Measurements from ENCODE around the gene NUTM2E.
"Not testable (repeated sequence)": the region's sequence is repeated elsewhere in the genome, so short reads cannot be mapped to it uniquely, and the experiment has no call there.

The NUTM2E gene

GRCh38 chr10:79866903-79867551, 40.5 kb downstream of the NUTM2E start:
- not testable (repeated sequence) for DNase-seq (ENCODE audit: low spot score)

- not testable (repeated sequence) for DNase-seq (ENCODE audit: low spot score)
These were observed 41.5 kb downstream of the NUTM2E start for GRCh38 chr10:79868023-79868422.

- DNase-seq (ENCODE audit: low spot score) = not testable (repeated sequence)
These were observed 43.0 kb downstream of the NUTM2E start for GRCh38 chr10:79869439-79870097.

- DNase-seq (ENCODE audit: low spot score) = not testable (repeated sequence)
These were observed 45.2 kb downstream of the NUTM2E start for GRCh38 chr10:79871729-79872128.

Measured in cerebellar cortex (tissue), 1 donor.